DND-41 (cell line): ENCODE data around the gene SMARCC2.

Experiments
- ATAC-seq: fragments of 200-7000 bp; cut with Tn5 transposase; 3 replicates; pipeline ENCODE4 v1.9.1; 2021; ENCODE audit warnings: low read depth; ENCODE audit not compliant: insufficient read depth
- DNase-seq: peaks from one replicate; pipeline ENCODE4 v3.0.0-alpha.2; 2020
- H2AFZ ChIP-seq: 2 replicates; pipeline ENCODE4 v1.6.0; 2012; ENCODE audit warnings: low read depth, low read length
- H3K27ac ChIP-seq: 2 replicates; pipeline ENCODE4 v1.5.1; 2012; ENCODE audit warnings: low read length, inconsistent platforms
- H3K27me3 ChIP-seq: fragments of 200-600 bp; sonication (generic); 2 replicates; pipeline ENCODE4 v1.6.0; 2012; ENCODE audit warnings: low read length, mild to moderate bottlenecking, inconsistent platforms; ENCODE audit not compliant: insufficient read depth, poor library complexity
- H3K36me3 ChIP-seq: 2 replicates; pipeline ENCODE4 v1.5.1; 2012; ENCODE audit warnings: low read length, inconsistent platforms; ENCODE audit not compliant: insufficient read depth
- H3K4me1 ChIP-seq: 2 replicates; pipeline ENCODE4 v1.5.1; 2012; ENCODE audit warnings: mild to moderate bottlenecking, low read length; ENCODE audit not compliant: insufficient read depth
- H3K4me2 ChIP-seq: 2 replicates; pipeline ENCODE4 v1.6.0; 2012; ENCODE audit warnings: mild to moderate bottlenecking, moderate library complexity, low read length, inconsistent platforms; ENCODE audit not compliant: insufficient read depth
- H3K4me3 ChIP-seq, 2 experiments: fragments of 200-600 bp in 1 of 2; shearing (Covaris generic) in 1 of 2; 2 replicates each; pipeline ENCODE4 v1.5.1; 2012 to 2016; ENCODE audit warnings: inconsistent platforms in 2 of 2, low read length in 2 of 2, mild to moderate bottlenecking in 2 of 2, low read depth in 1 of 2, moderate library complexity in 1 of 2
- H3K79me2 ChIP-seq: 2 replicates; pipeline ENCODE4 v1.6.0; 2012; ENCODE audit warnings: low read length, inconsistent platforms; ENCODE audit not compliant: insufficient read depth
- H3K9ac ChIP-seq: 2 replicates; pipeline ENCODE4 v1.6.0; 2012; ENCODE audit warnings: low read depth, mild to moderate bottlenecking, inconsistent platforms, low read length, moderate library complexity
- H3K9me3 ChIP-seq: 2 replicates; pipeline ENCODE4 v1.5.1; 2012; ENCODE audit warnings: low read length, moderate library complexity, mild to moderate bottlenecking, inconsistent platforms; ENCODE audit not compliant: insufficient read depth, severe bottlenecking
- H4K20me1 ChIP-seq: 2 replicates; pipeline ENCODE4 v1.6.0; 2012; ENCODE audit warnings: low read length; ENCODE audit not compliant: insufficient read depth
- EZH2 ChIP-seq: IDR thresholded peaks from 3 replicates; pipeline ENCODE4 v1.6.1; 2012; ENCODE audit warnings: borderline replicate concordance, low read depth, mild to moderate bottlenecking, moderate library complexity, low read length, inconsistent platforms; ENCODE audit not compliant: severe bottlenecking
- TF ChIP-seq, protein P1 (sequence below): IDR thresholded peaks from 2 replicates; pipeline ENCODE4 v1.5.1; 2012; ENCODE audit warnings: borderline replicate concordance, low read length, moderate library complexity, mild to moderate bottlenecking; ENCODE audit not compliant: poor library complexity, severe bottlenecking; ENCODE audit errors: extremely low read depth

SMARCC2 gene

DNA sequence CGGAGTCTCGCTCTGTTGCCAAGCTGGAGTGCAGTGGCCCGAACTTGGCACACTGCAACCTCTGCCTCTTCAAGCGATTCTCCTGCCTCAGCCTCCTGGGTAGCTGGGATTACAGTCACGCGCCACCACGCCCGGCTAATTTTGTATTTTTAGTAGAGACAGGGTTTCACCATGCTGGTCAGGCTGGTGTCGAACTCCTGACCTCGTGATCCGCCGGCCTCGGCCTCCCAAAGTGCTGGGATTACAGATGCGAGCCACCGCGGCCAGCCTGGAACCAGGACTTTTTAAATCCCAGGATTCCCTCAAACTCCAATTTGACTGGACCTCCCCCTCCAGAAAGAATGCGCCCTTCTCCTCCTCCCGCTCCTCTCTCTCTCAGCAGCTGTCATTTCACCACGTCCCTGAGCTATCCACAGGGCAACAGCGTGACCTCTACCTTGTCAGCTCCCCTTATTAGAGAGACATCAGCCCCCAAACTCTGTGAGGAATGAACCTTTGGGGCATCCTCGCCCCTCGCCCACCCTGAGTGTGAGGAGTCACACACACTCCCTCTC, 59.3 kb downstream of the SMARCC2 start:
- H3K9ac ChIP-seq: peak overlapping the region; percentile 66
- no peaks in the 10 kb centered on the region for H4K20me1 ChIP-seq
- H3K27ac ChIP-seq: peak overlapping the region; percentile 79
- H2AFZ ChIP-seq: no peak overlapping the region
- no peaks in the 10 kb centered on the region for H3K27me3 ChIP-seq
- ATAC-seq (no peak), DNase-seq (no peak)
- peak overlapping the region in 1 of 2 experiments; percentile 74; a peak in 3 of 4 replicates for H3K4me3 ChIP-seq
- H3K9me3 ChIP-seq: peaks cover 6% of the 10 kb centered on the region
- TF ChIP-seq, protein P1, sequence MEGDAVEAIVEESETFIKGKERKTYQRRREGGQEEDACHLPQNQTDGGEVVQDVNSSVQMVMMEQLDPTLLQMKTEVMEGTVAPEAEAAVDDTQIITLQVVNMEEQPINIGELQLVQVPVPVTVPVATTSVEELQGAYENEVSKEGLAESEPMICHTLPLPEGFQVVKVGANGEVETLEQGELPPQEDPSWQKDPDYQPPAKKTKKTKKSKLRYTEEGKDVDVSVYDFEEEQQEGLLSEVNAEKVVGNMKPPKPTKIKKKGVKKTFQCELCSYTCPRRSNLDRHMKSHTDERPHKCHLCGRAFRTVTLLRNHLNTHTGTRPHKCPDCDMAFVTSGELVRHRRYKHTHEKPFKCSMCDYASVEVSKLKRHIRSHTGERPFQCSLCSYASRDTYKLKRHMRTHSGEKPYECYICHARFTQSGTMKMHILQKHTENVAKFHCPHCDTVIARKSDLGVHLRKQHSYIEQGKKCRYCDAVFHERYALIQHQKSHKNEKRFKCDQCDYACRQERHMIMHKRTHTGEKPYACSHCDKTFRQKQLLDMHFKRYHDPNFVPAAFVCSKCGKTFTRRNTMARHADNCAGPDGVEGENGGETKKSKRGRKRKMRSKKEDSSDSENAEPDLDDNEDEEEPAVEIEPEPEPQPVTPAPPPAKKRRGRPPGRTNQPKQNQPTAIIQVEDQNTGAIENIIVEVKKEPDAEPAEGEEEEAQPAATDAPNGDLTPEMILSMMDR: no peak
- TF ChIP-seq EZH2: no peak
- peaks cover 41% of the 10 kb centered on the region for H3K36me3 ChIP-seq
- peak overlapping the region; percentile 90 for H3K4me2 ChIP-seq
- H3K79me2 ChIP-seq: peaks cover 26% of the 10 kb centered on the region
- peaks cover 51% of the 10 kb centered on the region for H3K4me1 ChIP-seq

DNA sequence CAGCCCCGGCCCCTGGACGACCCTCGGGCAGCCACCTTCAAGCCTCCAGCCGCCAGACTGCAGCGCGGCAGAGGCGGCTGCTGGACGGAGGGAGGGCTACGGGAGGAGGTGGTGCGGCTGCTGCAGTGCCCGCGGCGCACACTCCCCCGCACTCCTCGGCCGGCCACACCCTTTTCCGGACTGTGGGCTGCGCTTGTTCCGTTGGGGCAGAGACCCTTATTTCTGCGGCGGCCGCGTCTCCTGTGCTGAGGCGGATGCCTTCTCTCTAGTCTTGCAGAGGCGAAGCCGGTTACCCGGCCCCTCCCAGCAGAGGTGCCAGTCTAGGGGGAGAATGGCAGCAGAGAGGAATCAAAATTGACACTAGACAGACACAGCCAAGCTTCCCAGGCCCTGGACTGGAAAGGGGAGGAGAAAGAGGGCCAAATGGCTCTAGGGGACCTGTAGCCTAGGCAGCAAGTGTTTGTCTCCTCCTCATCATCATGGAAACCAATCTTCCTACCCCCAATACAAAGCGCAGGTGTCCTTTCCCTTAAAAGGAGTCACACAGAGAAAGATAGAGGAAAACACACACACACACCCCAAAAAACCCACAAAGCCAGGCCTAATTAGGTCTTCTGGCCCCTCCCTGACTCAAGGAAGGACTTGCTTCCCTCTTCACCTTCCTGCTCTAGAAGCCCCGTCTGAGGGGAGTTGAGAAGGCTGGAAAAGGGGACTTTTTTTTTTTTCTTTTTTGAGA, 59.9 kb downstream of the SMARCC2 start:
- H2AFZ ChIP-seq: peak overlapping the region; percentile 79
- no peaks in the 10 kb centered on the region for H4K20me1 ChIP-seq
- H3K4me2 ChIP-seq: peak overlapping the region; percentile 90
- ATAC-seq (peak; percentile 54), DNase-seq (peak; percentile 86)
- H3K9me3 ChIP-seq: peaks cover 6% of the 10 kb centered on the region
- peak overlapping the region; percentile 66 for H3K9ac ChIP-seq
- H3K27me3 ChIP-seq: no peaks in the 10 kb centered on the region
- peaks cover 41% of the 10 kb centered on the region for H3K36me3 ChIP-seq
- peaks cover 57% of the 10 kb centered on the region for H3K4me1 ChIP-seq
- H3K4me3 ChIP-seq: peak overlapping the region; percentile 40 to 74
- TF ChIP-seq EZH2: no peak
- TF ChIP-seq, protein P1: no peak
- H3K79me2 ChIP-seq: peaks cover 28% of the 10 kb centered on the region
- H3K27ac ChIP-seq: peak overlapping the region; percentile 79

DNA sequence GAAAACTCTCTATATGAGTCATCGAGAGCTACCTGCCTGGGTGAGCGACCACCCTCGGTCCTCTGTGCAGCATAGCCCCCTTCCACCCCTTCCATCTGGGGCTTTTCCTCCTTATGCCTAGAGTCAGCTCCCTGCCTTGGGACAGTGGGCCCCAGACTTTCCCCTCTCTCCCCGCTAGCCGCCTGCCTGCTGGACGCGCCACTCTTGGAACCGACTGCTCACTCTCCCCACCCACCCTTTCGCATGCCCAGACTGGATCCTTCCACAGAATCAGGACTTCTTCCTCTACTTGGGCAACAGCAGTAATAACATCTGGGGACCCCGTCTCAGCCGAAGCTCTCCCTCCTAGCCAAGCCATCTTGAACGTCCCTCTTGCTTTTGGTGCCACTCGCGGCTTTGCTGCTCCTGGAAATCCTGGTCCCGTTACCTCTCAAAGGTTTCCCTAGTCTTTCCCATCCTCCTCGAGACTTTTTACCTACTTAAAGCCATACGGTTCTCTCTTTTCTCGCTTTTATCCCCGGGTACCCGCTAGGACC, 60.5 kb downstream of the SMARCC2 start:
- H3K4me3 ChIP-seq: peak overlapping the region; percentile 40 to 74
- no peak for DNase-seq
- peaks cover 35% of the 10 kb centered on the region for H3K79me2 ChIP-seq
- peak overlapping the region; percentile 79 for H3K27ac ChIP-seq
- peak overlapping the region; percentile 79 for H2AFZ ChIP-seq
- H3K9ac ChIP-seq: peak overlapping the region; percentile 66
- peak; percentile 1; the same call in 2 of the 3 replicates for ATAC-seq
- peaks cover 40% of the 10 kb centered on the region for H3K36me3 ChIP-seq
- no peaks in the 10 kb centered on the region for H3K27me3 ChIP-seq
- H4K20me1 ChIP-seq: no peaks in the 10 kb centered on the region
- TF ChIP-seq, protein P1: no peak
- no peak for TF ChIP-seq EZH2
- H3K4me1 ChIP-seq: peaks cover 57% of the 10 kb centered on the region
- peaks cover 6% of the 10 kb centered on the region for H3K9me3 ChIP-seq
- peak overlapping the region; percentile 90 for H3K4me2 ChIP-seq
